HG03378 (cell line): ENCODE data around the gene C1orf159.
"Not testable (repeated sequence)": the region's sequence is repeated elsewhere in the genome, so short reads cannot be mapped to it uniquely, and the experiment has no call there.

Experiments
- ATAC-seq: cut with Tn5 transposase; IDR thresholded peaks from one replicate; pipeline ENCODE4 v1.9.1; 2021; ENCODE audit warnings: mild to moderate bottlenecking, moderate library complexity; ENCODE audit not compliant: unreplicated experiment

Gene C1orf159

DNA sequence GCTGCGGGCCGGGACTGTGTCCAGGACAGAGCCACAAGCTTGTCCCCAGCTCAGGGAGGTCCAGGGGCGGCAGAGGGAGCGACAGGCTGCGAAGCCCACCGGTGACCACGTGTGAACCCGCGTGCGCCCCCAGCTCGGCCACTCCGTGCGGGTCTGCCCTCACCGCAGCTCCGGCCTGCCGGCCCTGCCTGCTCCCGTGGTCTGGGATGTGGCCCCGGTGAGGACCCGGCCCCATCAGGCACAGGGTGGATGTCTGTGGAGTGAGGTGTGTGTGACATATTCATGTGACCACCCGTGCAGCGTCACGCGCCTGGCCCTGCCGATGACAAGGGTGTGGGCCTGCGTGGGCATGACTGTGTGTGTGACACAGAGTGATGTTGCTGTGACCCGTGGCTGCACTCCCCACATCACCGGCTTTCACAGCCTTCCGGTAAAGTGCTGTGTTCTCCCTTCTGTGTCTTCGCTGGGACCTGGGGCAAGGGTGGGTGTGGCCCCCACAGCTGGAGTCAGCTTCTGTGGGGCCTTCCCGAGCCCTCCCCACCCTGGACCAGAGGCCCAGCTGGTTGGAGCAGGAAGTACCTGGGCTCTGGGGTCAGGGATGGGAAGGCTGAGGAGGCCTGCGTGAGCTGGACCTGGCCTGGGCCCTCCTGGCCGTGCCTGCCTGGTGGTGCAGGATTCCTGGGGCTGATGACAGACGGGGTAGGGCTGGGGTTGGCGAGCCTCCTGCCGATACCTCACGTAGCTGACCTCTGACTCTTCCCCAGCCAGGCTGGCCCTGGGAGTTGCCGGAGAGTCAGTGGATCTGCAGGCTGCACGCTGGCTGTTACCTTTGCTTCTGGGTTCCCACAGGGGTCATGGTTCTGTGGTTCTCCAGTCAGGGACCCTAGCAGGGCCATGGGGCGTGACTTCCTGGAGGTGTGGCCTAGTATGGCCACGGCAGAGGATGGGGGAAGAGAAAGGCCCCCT is 45.9 kb downstream of the C1orf159 start:
- no peak for ATAC-seq

DNA sequence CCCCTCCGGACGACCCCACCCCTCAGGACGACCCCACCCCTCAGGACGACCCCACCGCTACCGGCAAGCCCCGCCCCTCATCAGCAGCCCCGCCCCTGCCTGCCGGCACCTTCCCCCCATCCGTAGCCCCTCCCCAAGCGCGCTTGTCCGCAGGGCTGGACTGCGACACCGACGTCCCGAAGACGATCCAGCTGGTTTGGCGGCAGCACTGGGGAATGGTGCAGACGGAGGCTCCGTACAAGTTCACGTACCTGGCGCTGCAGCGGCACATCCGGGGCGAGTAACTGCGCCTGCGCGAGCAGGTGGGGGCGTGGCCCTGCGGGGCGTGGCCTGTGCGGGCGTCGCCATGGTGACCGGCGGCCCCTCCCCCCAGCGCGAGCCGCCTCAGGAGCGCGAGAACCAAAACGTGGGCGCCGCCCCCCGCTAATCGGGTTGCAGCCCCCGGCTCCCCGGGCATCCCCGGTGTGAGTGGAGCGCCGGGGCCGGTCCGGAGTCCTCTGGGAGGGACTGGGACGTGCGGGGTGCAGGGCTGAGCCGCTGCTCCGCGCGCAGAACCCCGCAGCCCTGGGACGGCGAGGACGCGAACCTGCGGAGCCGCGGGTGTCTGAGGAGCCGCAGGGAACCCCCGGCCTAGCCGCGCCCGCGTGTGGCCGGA is 46.7 kb downstream of the C1orf159 start:
- ATAC-seq, result peak; percentile 55

DNA sequence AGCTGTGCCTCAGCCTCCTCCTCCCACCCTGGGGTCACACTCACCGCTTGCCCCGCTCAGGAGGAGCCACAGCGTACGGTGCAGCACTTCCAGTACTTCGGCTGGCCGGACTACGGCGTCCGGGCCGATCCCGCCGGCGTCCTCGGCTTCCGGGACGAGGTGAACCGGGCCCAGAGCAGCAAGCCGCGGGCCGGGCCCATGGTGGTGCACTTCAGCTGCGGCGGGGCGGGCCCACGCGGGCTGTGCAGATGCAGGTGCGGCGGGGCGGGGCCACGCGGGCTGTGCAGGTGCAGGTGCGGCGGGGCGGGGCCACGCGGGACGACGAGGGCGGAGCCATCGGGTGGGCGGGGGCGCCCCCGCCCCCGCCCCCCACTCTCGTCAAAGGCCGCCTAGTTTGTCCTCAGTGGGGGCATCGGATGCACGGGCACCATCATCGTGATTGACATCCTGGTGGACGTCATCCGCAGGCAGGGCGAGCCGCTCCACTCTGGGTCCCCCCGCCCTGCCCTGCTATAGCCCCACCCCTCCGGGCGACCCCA is 47.3 kb downstream of the C1orf159 start:
- ATAC-seq, result no peak

DNA sequence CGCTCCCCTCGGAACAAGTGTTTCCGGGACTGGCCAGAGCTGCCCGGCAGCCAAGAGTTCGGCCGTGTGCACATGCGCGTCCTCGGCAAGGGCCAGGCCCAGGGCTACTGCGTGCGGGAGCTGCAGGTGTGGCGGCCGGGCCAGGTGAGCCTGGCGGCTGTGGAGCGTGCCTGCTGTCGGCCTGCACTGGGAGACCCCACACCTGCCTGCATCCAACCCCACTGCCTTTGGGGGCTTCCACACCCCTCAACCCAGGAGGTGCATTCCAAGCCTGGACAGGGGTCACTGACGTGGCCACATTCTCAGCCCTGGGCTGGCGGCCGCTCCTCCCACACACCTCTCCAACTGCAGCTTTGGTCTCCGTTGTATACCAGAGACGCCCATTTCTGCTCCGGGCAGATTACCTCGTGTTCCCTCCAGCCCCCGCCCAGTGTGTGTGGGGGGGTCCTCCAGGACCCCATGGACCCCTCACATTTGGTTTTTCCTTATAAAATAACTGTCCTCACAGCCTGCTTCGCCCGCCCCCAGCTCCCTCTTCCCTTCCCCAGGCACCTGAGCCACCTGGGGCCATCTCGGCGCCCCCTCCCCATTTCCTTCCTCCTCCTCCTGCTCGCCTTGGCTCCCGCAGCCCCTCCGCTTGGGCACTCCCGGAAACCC is 47.9 kb downstream of the C1orf159 start:
- no peak for ATAC-seq

DNA sequence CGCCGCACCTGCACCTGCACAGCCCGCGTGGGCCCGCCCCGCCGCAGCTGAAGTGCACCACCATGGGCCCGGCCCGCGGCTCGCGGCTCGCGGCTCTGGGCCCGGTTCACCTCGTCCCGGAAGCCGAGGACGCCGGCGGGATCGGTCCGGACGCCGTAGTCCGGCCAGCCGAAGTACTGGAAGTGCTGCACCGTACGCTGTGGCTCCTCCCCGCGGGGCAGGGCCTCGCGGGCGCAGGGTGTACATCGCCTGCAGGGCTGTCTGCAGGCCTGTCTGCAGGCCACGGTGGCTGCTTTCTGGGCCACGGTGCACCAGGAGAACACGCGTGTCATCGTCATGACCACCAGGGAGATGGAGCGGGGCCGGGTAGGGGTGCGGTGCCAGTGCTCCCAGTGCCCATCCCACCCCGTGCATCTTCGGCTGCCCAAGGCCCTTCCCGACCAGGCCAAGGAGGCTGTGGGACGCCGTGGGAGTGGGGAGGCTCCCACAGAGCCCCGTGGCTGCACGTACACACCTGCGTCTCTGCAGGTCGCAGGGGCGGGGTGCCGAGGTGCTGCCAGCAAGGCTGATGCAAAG is 48.5 kb downstream of the C1orf159 start:
- no peak for ATAC-seq

DNA sequence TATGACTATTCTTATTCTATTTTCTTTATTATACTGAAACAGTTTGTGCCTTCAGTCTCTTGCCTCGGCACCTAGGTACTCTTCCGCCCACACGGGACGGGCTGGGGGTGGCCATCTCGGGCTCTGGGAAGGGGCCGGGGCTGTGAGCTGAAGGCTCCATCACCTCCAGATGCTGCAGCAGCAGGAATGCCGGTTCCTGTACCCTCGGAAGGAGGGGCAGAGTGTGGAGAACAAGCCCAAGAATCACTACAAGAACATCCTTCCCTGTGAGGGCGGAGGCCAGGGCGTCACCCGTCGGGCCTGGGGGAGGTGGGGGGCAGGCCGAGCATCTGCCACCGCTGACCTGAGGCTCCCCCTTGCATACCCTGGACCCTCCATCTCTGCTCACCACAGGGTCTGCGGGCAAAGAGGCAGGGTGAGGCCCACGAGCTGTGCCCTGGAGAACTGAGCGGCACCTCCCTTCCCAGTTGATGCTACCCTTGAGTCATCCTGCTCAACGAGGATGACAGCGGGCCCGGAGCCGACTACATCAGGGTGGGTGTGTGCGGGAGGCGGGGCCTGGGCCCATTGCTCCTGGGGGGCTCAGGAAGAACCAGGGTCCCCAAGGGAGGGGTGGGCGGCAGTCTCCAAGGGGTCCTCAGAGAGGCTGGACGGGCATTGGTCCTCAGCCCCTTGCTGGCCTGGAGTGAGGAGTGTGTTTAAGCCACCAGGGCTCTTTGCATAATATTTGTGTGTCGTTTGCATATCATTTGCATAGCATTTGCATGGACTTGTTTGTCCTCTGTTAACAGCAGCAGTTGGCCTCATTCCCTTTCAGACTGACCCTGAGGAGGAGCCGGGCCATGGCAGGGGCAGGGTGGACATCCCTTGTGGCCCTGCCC is 49.2 kb downstream of the C1orf159 start:
- ATAC-seq, result no peak

DNA sequence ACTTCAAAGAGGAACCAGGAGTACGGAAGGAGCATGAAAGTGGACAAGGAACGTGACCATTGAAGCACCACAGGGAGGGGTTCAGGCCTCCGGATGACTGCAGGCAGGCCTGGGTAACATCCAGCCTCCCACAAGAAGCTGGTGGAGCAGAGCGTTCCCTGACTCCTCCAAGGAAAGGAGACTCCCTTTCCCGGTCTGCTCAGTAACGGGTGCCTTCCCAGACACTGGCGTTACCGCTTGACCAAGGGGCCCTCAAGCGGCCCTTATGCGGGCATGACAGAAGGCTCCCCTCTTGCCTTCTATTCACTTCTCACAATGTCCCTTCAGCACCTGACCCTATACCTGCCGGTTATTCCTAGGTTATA is 50.0 kb downstream of the C1orf159 start:
- ATAC-seq, result not testable (repeated sequence)

DNA sequence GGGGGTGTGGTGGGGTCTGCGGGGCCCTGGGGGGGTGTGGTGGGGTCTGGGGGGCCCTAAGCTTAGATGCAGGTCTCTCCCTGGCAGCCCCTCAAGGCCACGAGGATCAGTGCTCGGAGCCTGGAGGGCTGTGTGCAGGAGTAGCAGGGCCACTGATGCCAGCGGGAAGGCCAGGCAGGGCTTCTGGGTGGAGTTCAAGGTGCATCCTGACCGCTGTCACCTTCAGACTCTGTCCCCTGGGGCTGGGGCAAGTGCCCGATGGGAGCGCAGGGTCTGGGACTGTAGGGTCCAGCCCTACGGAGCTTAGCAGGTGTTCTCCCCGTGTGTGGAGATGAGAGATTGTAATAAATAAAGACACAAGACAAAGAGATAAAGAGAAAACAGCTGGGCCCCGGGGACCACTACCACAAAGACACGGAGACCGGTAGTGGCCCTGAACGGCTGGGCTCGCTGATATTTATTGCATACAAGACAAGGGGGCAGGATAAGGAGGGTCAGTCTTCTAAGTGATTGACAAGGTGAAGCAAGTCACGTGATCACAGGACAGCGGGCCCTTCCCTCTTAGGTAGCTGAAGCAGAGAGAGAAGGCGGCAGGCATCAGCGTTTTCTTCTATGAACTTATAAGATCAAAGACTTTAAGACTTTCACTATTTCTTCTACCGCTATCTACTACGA is 50.5 kb downstream of the C1orf159 start:
- no peak for ATAC-seq

DNA sequence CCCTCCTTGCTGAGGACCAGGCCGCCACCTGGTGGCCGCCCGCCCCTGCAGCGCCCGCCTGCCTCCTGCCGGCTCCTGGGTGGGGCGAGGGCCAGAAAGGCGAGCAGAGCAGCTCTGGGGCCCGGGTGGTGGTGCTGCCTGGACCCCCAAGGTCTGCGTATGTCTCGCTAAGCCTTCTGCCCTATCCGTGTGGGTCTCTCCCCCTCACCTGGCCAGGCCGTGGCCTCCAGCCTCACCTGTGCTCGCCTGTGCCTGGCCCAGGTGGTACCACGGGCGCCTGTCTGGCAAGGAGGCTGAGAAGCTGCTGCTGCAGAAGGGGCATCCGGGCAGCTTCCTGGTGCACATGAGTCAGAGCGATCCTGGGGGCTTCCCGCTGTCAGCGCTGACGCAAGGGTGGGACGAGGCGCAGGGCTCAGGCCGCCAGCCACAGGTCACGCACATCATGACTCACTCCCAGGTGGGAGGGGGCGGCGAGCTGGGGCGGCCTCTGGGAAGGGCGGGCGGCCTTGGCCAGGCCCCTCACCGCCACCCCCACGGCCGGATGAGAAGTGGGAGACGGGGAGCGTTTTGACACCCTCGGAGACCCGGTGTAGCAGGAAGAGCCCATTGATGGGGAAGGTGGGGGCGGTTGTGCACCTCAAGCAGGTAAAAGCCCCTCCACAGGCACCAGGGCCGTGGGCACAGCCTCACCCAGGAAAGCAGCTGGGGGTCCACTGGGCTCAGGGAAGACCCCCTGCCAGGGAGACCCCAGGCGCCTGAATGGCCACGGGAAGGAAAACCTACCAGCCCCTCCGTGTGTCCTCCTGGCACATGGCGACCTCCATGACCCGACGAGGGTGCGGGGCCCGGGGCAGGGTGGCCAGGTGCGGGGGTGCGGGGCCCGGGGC is 51.7 kb downstream of the C1orf159 start:
- ATAC-seq, result peak; percentile 52

DNA sequence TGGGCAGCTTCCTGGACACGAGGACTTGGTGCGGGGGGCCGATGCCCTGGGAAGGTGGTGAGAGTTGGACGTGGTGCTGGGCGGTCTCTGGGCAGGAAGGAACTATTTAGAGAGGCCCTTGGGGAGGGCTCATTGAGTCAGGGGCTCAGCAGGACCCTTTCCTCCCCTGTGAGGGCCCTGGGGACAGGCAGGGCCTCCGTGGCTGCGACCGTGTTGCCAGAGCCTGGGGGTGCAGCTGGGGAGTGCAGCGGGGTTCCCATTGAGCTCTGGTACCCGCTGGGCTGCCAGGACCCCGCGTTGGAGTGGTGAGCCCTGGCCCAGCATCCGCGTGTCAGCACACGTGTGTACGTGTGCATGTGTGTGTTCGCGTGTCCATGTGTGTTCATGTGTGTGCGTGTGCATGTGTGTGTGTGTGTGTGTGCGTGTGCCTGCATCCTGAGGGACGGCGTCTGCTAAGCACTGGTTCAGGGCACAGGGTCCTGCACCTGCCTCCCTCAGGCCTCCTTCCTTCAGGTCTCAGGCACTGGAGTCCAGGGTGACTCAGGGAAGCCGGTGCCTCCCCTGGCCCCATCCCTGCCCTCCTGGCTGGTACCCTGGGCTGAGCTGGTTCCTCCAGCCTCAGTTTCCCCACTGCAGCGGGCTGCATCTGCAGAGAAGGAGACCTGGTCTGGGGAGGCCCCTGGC is 52.5 kb downstream of the C1orf159 start:
- ATAC-seq, result no peak

DNA sequence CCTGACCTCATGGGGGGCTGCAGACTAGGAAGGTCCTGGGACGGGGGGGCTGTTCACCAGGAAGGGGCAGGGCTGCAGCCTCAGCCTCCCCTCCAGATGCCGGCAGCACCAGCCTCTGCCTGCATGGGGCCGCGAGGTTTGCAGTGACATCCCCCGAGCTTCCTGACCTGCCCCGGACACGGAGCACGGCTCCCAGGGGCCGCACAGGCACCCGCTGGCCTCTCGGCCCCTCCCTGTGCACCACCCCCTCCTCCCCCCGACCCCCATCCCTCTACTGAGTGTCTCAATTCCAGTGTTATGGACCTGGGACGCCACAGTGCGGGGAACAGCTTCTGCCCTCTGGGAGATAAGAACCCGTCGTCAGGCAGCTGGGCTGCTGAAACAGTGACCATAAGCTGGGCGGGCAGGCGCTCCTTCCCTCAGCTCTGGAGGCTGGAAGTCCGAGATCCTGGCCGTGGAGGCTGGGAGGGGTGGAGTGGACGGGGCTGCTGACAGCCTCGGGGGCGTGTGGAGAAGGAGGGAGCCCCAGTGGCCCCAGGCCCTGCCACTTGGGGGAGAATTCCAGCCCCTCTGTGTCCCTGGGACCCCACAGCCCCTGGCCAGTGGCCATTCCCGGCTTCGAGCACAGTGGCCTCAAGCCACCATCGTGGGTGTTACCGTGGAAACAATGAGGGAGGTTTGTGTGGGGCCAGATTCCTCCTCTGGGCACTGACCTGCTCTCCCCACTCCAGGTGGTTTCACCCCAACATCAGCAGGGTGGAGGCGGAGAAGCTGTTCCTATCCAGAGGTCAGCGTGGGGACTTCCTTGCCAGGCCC is 53.3 kb downstream of the C1orf159 start:
- no peak for ATAC-seq

DNA sequence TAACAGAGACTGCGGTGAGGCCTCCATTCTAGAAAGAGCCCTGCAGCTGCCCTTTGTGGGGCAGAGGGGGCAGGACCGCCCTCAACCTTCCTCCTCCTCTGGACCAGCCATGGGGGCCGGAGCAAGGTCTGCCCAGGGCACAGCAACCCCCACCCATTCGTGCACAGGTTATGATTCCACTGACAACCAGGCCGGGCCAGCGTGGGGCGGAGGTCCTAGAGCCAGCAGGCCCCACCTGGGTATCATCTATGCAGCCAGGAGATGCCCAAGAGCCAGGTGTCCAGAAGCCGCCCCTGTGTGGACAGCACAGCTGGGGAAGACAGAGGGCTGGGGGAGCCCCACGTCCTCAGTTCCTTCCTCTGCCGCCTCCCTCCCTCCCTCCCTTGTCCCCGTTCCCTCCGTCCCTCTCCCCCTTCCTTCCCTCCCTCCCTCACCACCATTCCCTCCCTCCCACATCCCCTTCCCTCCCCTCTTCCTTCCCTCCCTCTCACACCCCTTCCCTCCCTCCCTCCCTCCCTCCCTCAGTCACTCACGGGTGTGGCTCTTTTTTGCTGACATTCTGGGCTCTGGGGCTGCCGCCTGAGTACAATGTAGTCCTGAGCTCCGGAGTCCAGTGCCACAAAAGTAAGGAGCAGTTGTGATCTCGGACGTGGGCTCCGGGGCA is 54.1 kb downstream of the C1orf159 start:
- ATAC-seq, result no peak

DNA sequence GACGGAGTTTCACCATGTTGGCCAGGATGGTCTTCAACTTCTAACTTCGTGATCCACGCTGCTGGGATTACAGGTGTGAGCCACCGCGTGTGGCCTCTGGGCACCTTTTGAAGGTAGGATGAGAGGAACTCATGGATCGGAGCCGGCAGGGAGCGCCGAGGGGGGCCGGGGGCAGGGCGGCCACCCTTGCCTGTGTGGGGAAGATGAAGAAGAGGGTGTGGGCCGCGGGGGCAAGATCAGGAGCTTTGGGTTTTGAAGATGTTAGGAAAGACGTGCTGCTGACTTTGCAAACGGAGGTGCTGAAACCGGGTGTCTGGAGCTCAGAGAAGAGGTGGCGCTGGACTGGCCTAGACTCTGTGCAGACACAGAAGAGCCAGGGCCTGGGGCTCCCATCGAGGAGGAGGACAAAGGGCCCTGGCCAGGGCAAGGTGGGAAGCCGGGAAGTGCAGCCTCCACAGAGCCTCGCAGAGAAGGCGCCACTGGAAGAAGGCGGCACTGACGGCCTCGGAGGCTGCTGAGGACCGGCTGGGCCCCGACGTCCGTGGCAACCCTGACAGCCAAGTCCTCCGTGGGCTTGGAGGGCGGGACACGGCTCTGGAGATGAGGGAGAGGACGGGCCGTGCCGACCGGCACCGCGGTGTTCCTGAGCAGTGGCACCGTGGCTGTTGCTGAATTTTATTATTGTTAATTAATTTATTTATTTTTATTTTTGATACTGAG is 55.4 kb downstream of the C1orf159 start:
- ATAC-seq, result no peak

DNA sequence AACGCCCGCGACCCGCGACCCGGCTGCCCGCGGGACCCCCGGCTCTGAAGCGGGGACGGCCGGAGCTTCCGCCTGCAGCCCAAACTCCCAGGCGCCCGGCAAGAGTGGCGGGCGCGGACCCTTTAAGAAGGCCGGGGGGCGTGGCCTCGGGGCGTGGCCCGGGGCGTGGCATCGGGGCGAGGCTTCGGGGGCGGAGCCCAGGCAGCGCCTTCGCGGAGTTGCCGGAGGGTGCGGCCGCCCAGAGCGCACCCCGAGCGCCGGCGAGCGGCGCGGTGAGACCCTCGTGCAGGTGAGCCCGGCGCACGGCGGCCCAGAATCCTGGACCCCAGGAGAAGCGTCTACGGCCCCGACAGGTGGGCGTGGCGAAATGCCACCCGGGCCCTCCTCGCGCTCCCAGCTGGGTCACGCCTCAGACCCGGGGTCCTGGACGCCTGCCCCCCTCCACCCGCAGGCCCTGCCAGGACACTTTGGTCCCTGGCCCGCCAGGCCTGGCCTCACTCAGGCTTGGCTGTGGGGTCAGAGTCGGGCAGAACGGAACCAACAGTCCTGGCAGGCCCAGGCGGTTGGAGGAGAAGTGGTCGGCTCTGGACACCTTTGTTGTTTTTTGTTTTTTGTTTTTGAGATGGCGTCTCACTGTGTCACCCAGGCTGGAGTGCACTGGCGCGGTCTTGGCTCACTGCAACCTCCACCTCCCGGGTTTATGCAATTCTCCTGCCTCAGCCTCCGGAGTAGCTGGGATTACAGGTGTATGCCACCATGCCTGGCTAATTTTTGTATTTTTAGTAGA is 56.2 kb downstream of the C1orf159 start:
- ATAC-seq, result no peak

DNA sequence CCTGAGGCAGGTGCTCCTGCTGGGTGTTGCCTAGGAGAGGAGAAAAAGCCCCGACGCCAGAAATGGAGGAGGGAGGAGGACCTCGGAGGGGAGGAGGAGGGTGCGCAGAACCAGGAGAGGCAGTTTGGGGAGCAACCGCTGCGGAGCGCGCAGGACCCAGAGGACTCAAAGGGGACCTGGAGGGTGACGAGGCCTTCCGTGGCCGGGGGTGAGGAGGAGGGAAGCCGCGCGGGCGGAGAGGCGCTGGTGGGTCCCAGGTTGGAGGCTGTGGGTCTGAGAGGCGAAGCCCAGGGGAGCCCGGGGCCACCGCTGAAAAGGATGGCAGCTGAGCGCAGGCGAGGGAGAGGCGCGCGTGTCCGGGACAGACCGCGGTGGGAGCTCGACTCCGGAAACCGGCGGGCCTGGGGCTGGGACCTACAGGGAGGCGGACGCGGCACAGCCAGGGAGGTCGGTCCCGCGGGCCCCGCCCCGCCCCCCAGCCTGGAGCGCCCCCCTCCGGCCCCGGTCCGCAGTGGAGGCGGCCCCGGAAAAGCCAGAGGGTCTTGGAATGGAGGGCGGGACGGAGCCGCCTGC is 56.9 kb downstream of the C1orf159 start:
- ATAC-seq, result no peak
